ENCODE measurements around the gene TMEM214. TPM values are rescaled to one million over a fixed set of nuclear protein-coding genes. Genes with fewer than 3 reads are reported as not detected.

TMEM214 gene
- total RNA-seq, 1 donor from 2014 or later: 93.5 TPM

GRCh38 chr2:27025861-27026851 is 6.6 kb upstream of the TMEM214 start:
- H3K4me3 Mint-ChIP-seq (ENCODE audit: unreplicated experiment): no peak overlapping the region
- Histone ChIP-seq H3K9me3 (ENCODE audit: insufficient read depth, low read depth, low read length) (no peaks in the 10 kb centered on the region), H3K27ac (ENCODE audit: low read depth, low read length) (no peak overlapping the region), H3K36me3 (ENCODE audit: insufficient read depth, low read length) (no peaks in the 10 kb centered on the region), H2AFZ (ENCODE audit: low read depth, low read length) (no peak overlapping the region), H4K20me1 (ENCODE audit: insufficient read depth, low read length) (peaks cover 62% of the 10 kb centered on the region), H3K4me3 (ENCODE audit: insufficient read depth, low read depth, low read length) (no peak overlapping the region), H3K4me1 (ENCODE audit: insufficient read depth, low read length) (peaks cover 9% of the 10 kb centered on the region), H3K27me3 (ENCODE audit: insufficient read depth, low read length) (no peaks in the 10 kb centered on the region), H3K79me2 (ENCODE audit: insufficient read depth, low read length) (peaks cover 32% of the 10 kb centered on the region), H3K4me2 (ENCODE audit: low read length) (no peak overlapping the region), H3K9ac (ENCODE audit: low read length) (no peak overlapping the region)
- TF ChIP-seq EZH2 (IDR thresholded peaks at IDR 0.05; ENCODE audit: insufficient read depth, low read length): no peak
- TF ChIP-seq CTCF (IDR thresholded peaks at IDR 0.05; ENCODE audit: insufficient read depth, low read depth, low read length): no peak
- no peak overlapping the region for H3K27ac Mint-ChIP-seq (ENCODE audit: unreplicated experiment)
- peaks cover 16% of the 10 kb centered on the region for H3K4me1 Mint-ChIP-seq (ENCODE audit: low read depth, unreplicated experiment)
- H3K27me3 Mint-ChIP-seq (ENCODE audit: low read depth, unreplicated experiment): no peaks in the 10 kb centered on the region
- peaks cover 34% of the 10 kb centered on the region for H3K36me3 Mint-ChIP-seq (ENCODE audit: low read depth, unreplicated experiment)
- H3K9me3 Mint-ChIP-seq (ENCODE audit: unreplicated experiment): no peaks in the 10 kb centered on the region
- FAIRE-seq: no peak
- no peak for DNase-seq (ENCODE audit: low read depth)

GRCh38 chr2:27027211-27027651 is 5.5 kb upstream of the TMEM214 start:
- no peak overlapping the region for H3K4me2 ChIP-seq (ENCODE audit: low read length)
- Mint-ChIP-seq H3K27ac (ENCODE audit: unreplicated experiment) (no peak overlapping the region), H3K27me3 (ENCODE audit: low read depth, unreplicated experiment) (no peaks in the 10 kb centered on the region), H3K9me3 (ENCODE audit: unreplicated experiment) (no peaks in the 10 kb centered on the region), H3K36me3 (ENCODE audit: low read depth, unreplicated experiment) (peaks cover 36% of the 10 kb centered on the region), H3K4me1 (ENCODE audit: low read depth, unreplicated experiment) (peaks cover 14% of the 10 kb centered on the region), H3K4me3 (ENCODE audit: unreplicated experiment) (no peak overlapping the region)
- FAIRE-seq: no peak
- no peaks in the 10 kb centered on the region for H3K9me3 ChIP-seq (ENCODE audit: insufficient read depth, low read depth, low read length)
- no peaks in the 10 kb centered on the region for H3K36me3 ChIP-seq (ENCODE audit: insufficient read depth, low read length)
- no peak for TF ChIP-seq CTCF (IDR thresholded peaks at IDR 0.05; ENCODE audit: insufficient read depth, low read depth, low read length)
- no peak for TF ChIP-seq EZH2 (IDR thresholded peaks at IDR 0.05; ENCODE audit: insufficient read depth, low read length)
- DNase-seq (ENCODE audit: low read depth): no peak
- peaks cover 4% of the 10 kb centered on the region for H3K4me1 ChIP-seq (ENCODE audit: insufficient read depth, low read length)
- H3K79me2 ChIP-seq (ENCODE audit: insufficient read depth, low read length): peaks cover 42% of the 10 kb centered on the region
- H3K27me3 ChIP-seq (ENCODE audit: insufficient read depth, low read length): no peaks in the 10 kb centered on the region
- H3K4me3 ChIP-seq (ENCODE audit: insufficient read depth, low read depth, low read length): no peak overlapping the region
- no peak overlapping the region for H3K9ac ChIP-seq (ENCODE audit: low read length)
- no peak overlapping the region for H3K27ac ChIP-seq (ENCODE audit: low read depth, low read length)
- H2AFZ ChIP-seq (ENCODE audit: low read depth, low read length): no peak overlapping the region
- H4K20me1 ChIP-seq (ENCODE audit: insufficient read depth, low read length): peaks cover 62% of the 10 kb centered on the region

GRCh38 chr2:27029051-27029450 is 3.7 kb upstream of the TMEM214 start:
- peaks cover 8% of the 10 kb centered on the region for H3K4me1 ChIP-seq (ENCODE audit: insufficient read depth, low read length)
- peaks cover 52% of the 10 kb centered on the region for H4K20me1 ChIP-seq (ENCODE audit: insufficient read depth, low read length)
- TF ChIP-seq EZH2 (IDR thresholded peaks at IDR 0.05; ENCODE audit: insufficient read depth, low read length) (no peak), CTCF (IDR thresholded peaks at IDR 0.05; ENCODE audit: insufficient read depth, low read depth, low read length) (no peak)
- no peaks in the 10 kb centered on the region for H3K27me3 ChIP-seq (ENCODE audit: insufficient read depth, low read length)
- Mint-ChIP-seq H3K27me3 (ENCODE audit: low read depth, unreplicated experiment) (no peaks in the 10 kb centered on the region), H3K36me3 (ENCODE audit: low read depth, unreplicated experiment) (peaks cover 29% of the 10 kb centered on the region), H3K4me3 (ENCODE audit: unreplicated experiment) (no peak overlapping the region), H3K27ac (ENCODE audit: unreplicated experiment) (no peak overlapping the region), H3K4me1 (ENCODE audit: low read depth, unreplicated experiment) (peaks cover 10% of the 10 kb centered on the region), H3K9me3 (ENCODE audit: unreplicated experiment) (no peaks in the 10 kb centered on the region)
- H3K36me3 ChIP-seq (ENCODE audit: insufficient read depth, low read length): no peaks in the 10 kb centered on the region
- no peak overlapping the region for H3K27ac ChIP-seq (ENCODE audit: low read depth, low read length)
- H3K4me2 ChIP-seq (ENCODE audit: low read length): no peak overlapping the region
- no peak overlapping the region for H3K4me3 ChIP-seq (ENCODE audit: insufficient read depth, low read depth, low read length)
- H3K9me3 ChIP-seq (ENCODE audit: insufficient read depth, low read depth, low read length): no peaks in the 10 kb centered on the region
- no peak overlapping the region for H2AFZ ChIP-seq (ENCODE audit: low read depth, low read length)
- FAIRE-seq: no peak
- DNase-seq (ENCODE audit: low read depth): no peak
- no peak overlapping the region for H3K9ac ChIP-seq (ENCODE audit: low read length)
- peaks cover 59% of the 10 kb centered on the region for H3K79me2 ChIP-seq (ENCODE audit: insufficient read depth, low read length)
